Measurements from ENCODE around the gene METTL27.
"Not testable (repeated sequence)": the region's sequence is repeated elsewhere in the genome, so short reads cannot be mapped to it uniquely, and the experiment has no call there.

METTL27 gene

GRCh38 chr7:73840715-73841379 lies 1.5 kb downstream of the METTL27 start:
- no peak overlapping the region for H3K4me3 ChIP-seq (ENCODE audit: low read length)
- no peak for TF ChIP-seq CTCF (conservative IDR thresholded peaks at IDR 0.05; ENCODE audit: low read depth, low read length)
- no peak for DNase-seq (ENCODE audit: low read depth)

- no peak for DNase-seq (ENCODE audit: low read depth)
- no peak for TF ChIP-seq CTCF (conservative IDR thresholded peaks at IDR 0.05; ENCODE audit: low read depth, low read length)
- no peak overlapping the region for H3K4me3 ChIP-seq (ENCODE audit: low read length)
These were observed 2.3 kb downstream of the METTL27 start for GRCh38 chr7:73839743-73840714.

- TF ChIP-seq CTCF (conservative IDR thresholded peaks at IDR 0.05; ENCODE audit: low read depth, low read length) = no peak
- H3K4me3 ChIP-seq (ENCODE audit: low read length) = no peak overlapping the region
- DNase-seq (ENCODE audit: low read depth) = no peak
These were observed 3.0 kb downstream of the METTL27 start for GRCh38 chr7:73839290-73839689.

- no peak for TF ChIP-seq CTCF (conservative IDR thresholded peaks at IDR 0.05; ENCODE audit: low read depth, low read length)
- H3K4me3 ChIP-seq (ENCODE audit: low read length) = no peak overlapping the region
- DNase-seq (ENCODE audit: low read depth) = no peak
These were observed 3.7 kb downstream of the METTL27 start for GRCh38 chr7:73838642-73839041.

- not testable (repeated sequence) for H3K4me3 ChIP-seq (ENCODE audit: low read length); DNase-seq (ENCODE audit: low read depth)
These were observed 5.1 kb downstream of the METTL27 start for GRCh38 chr7:73837167-73837566.

- no peak for TF ChIP-seq CTCF (conservative IDR thresholded peaks at IDR 0.05; ENCODE audit: low read depth, low read length)
- no peak overlapping the region for H3K4me3 ChIP-seq (ENCODE audit: low read length)
- no peak for DNase-seq (ENCODE audit: low read depth)
These were observed 7.6 kb downstream of the METTL27 start for GRCh38 chr7:73834626-73835191.

- no peak for TF ChIP-seq CTCF (conservative IDR thresholded peaks at IDR 0.05; ENCODE audit: low read depth, low read length)
- no peak for DNase-seq (ENCODE audit: low read depth)
These were observed 8.9 kb downstream of the METTL27 start for GRCh38 chr7:73833251-73833919.

More at GRCh38 chr7:73833251-73833919, 8.9 kb downstream of the METTL27 start:
- H3K4me3 ChIP-seq (ENCODE audit: low read length) = no peak overlapping the region

All from retinal pigment epithelial cell (primary cell).